HL-60 (cell line): ENCODE results near the gene OPN5.

Source experiments
- CTCF ChIP-seq: IDR thresholded peaks from one replicate; pipeline ENCODE4 v1.5.1; 2011; ENCODE audit warnings: low read length, control low read depth, inconsistent platforms; ENCODE audit not compliant: insufficient read depth
- GABPA ChIP-seq: IDR thresholded peaks from 2 replicates; pipeline ENCODE4 v1.6.1; 2012; ENCODE audit warnings: low read depth
- POLR2AphosphoS5 ChIP-seq: IDR thresholded peaks from 2 replicates; pipeline ENCODE4 v1.6.1; 2012; ENCODE audit warnings: low read depth
- SPI1 ChIP-seq: IDR thresholded peaks from 2 replicates; pipeline ENCODE4 v1.6.1; 2012; ENCODE audit warnings: low read depth, mild to moderate bottlenecking, borderline replicate concordance
- TF ChIP-seq, protein P1 (sequence below): IDR thresholded peaks from 2 replicates; pipeline ENCODE4 v1.6.1; 2012; ENCODE audit warnings: low read depth; ENCODE audit not compliant: insufficient replicate concordance

- TF ChIP-seq POLR2AphosphoS5 (no peak), CTCF (no peak), SPI1 (no peak), GABPA (no peak)
- TF ChIP-seq, protein P1, sequence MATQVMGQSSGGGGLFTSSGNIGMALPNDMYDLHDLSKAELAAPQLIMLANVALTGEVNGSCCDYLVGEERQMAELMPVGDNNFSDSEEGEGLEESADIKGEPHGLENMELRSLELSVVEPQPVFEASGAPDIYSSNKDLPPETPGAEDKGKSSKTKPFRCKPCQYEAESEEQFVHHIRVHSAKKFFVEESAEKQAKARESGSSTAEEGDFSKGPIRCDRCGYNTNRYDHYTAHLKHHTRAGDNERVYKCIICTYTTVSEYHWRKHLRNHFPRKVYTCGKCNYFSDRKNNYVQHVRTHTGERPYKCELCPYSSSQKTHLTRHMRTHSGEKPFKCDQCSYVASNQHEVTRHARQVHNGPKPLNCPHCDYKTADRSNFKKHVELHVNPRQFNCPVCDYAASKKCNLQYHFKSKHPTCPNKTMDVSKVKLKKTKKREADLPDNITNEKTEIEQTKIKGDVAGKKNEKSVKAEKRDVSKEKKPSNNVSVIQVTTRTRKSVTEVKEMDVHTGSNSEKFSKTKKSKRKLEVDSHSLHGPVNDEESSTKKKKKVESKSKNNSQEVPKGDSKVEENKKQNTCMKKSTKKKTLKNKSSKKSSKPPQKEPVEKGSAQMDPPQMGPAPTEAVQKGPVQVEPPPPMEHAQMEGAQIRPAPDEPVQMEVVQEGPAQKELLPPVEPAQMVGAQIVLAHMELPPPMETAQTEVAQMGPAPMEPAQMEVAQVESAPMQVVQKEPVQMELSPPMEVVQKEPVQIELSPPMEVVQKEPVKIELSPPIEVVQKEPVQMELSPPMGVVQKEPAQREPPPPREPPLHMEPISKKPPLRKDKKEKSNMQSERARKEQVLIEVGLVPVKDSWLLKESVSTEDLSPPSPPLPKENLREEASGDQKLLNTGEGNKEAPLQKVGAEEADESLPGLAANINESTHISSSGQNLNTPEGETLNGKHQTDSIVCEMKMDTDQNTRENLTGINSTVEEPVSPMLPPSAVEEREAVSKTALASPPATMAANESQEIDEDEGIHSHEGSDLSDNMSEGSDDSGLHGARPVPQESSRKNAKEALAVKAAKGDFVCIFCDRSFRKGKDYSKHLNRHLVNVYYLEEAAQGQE: no peak
Observed at GRCh38 chr6:47854971-47855370, 73.1 kb downstream of the OPN5 start.
